H9 (cell line): Measurements from ENCODE around the gene SOCS6. TPM values are rescaled to one million over a fixed set of nuclear protein-coding genes. Genes with fewer than 3 reads are reported as not detected.

Experiments used
- DNase-seq: peaks from one replicate; pipeline ENCODE4 v3.0.0-alpha.2; 2017
- H2AFZ ChIP-seq: one replicate; pipeline ENCODE4 v1.6.1; 2013; ENCODE audit warnings: mild to moderate bottlenecking, low read length, control low read depth, moderate library complexity
- H2AK5ac ChIP-seq: 2 replicates; pipeline ENCODE4 v1.6.1; 2013; ENCODE audit warnings: low read length, control low read depth, mixed read lengths; ENCODE audit not compliant: insufficient read length
- H2BK120ac ChIP-seq: one replicate; pipeline ENCODE4 v1.6.1; 2013; ENCODE audit warnings: low read depth, mild to moderate bottlenecking, low read length, control low read depth, inconsistent platforms; ENCODE audit not compliant: poor library complexity, severe bottlenecking
- H2BK12ac ChIP-seq: 2 replicates; pipeline ENCODE4 v1.6.1; 2013; ENCODE audit warnings: low read length, control low read depth, mixed read lengths, low read depth; ENCODE audit not compliant: insufficient read length
- H2BK15ac ChIP-seq: 2 replicates; pipeline ENCODE4 v1.6.1; 2013; ENCODE audit warnings: low read depth, low read length, control low read depth
- H2BK20ac ChIP-seq: one replicate; pipeline ENCODE4 v1.6.1; 2013; ENCODE audit warnings: low read depth, mild to moderate bottlenecking, low read length, control low read depth, inconsistent platforms; ENCODE audit not compliant: poor library complexity, severe bottlenecking
- H2BK5ac ChIP-seq: 2 replicates; pipeline ENCODE4 v1.6.1; 2013; ENCODE audit warnings: low read length, control low read depth, mixed read lengths; ENCODE audit not compliant: insufficient read length
- H3K14ac ChIP-seq: 2 replicates; pipeline ENCODE4 v1.6.1; 2013; ENCODE audit warnings: low read length, control low read depth; ENCODE audit not compliant: insufficient read depth
- H3K18ac ChIP-seq: 2 replicates; pipeline ENCODE4 v1.6.1; 2013; ENCODE audit warnings: low read depth, mild to moderate bottlenecking, mixed read lengths, low read length, control low read depth; ENCODE audit not compliant: insufficient read length
- H3K23ac ChIP-seq: 2 replicates; pipeline ENCODE4 v1.6.1; 2013; ENCODE audit warnings: low read length, control low read depth, mixed read lengths, low read depth; ENCODE audit not compliant: insufficient read length
- H3K23me2 ChIP-seq: 2 replicates; pipeline ENCODE4 v1.6.1; 2013; ENCODE audit warnings: low read depth, mild to moderate bottlenecking, mixed read lengths, low read length, control low read depth; ENCODE audit not compliant: insufficient read length, poor library complexity, severe bottlenecking
- H3K27ac ChIP-seq: 2 replicates; pipeline ENCODE4 v1.5.1; 2013; ENCODE audit warnings: low read length, control low read depth, mixed read lengths, low read depth; ENCODE audit not compliant: insufficient read length
- H3K27me3 ChIP-seq: 2 replicates; pipeline ENCODE4 v1.6.1; 2013; ENCODE audit warnings: low read length, control low read depth, inconsistent platforms; ENCODE audit not compliant: insufficient read depth
- H3K4ac ChIP-seq: 2 replicates; pipeline ENCODE4 v1.6.1; 2013; ENCODE audit warnings: low read depth, mild to moderate bottlenecking, control low read depth, inconsistent platforms, low read length, moderate library complexity
- H3K4me1 ChIP-seq: 2 replicates; pipeline ENCODE4 v1.6.1; 2013; ENCODE audit warnings: low read length, control low read depth, inconsistent platforms; ENCODE audit not compliant: insufficient read depth
- H3K4me2 ChIP-seq: 2 replicates; pipeline ENCODE4 v1.6.1; 2013; ENCODE audit warnings: low read length, control low read depth, mixed read lengths; ENCODE audit not compliant: insufficient read length, insufficient read depth
- H3K56ac ChIP-seq: 2 replicates; pipeline ENCODE4 v1.6.1; 2013; ENCODE audit warnings: low read depth, mild to moderate bottlenecking, mixed read lengths, low read length, control low read depth; ENCODE audit not compliant: insufficient read length
- H3K79me1 ChIP-seq: 2 replicates; pipeline ENCODE4 v1.6.1; 2013; ENCODE audit warnings: low read depth, mild to moderate bottlenecking, moderate library complexity, low read length, control low read depth, inconsistent platforms; ENCODE audit not compliant: insufficient read depth, poor library complexity, severe bottlenecking
- H3K79me2 ChIP-seq: 2 replicates; pipeline ENCODE4 v1.6.1; 2013; ENCODE audit warnings: low read length, control low read depth, inconsistent platforms; ENCODE audit not compliant: insufficient read depth
- H3K9ac ChIP-seq: 2 replicates; pipeline ENCODE4 v1.6.1; 2013; ENCODE audit warnings: low read length, control low read depth, mixed read lengths; ENCODE audit not compliant: insufficient read length; ENCODE audit errors: extremely low read depth
- H3K9me3 ChIP-seq: one replicate; pipeline ENCODE4 v1.6.1; 2013; ENCODE audit warnings: low read depth, low read length, inconsistent platforms; ENCODE audit not compliant: control insufficient read depth
- H3T11ph ChIP-seq: one replicate; pipeline ENCODE4 v1.6.1; 2013; ENCODE audit warnings: mild to moderate bottlenecking, low read length, control low read depth, inconsistent platforms
- H4K20me1 ChIP-seq: one replicate; pipeline ENCODE4 v1.6.1; 2013; ENCODE audit not compliant: control insufficient read depth, insufficient read length, insufficient read depth
- H4K5ac ChIP-seq: 2 replicates; pipeline ENCODE4 v1.6.1; 2013; ENCODE audit warnings: low read depth, mild to moderate bottlenecking, mixed read lengths, low read length, control low read depth; ENCODE audit not compliant: insufficient read length
- H4K8ac ChIP-seq: replicated peaks from 2 replicates; pipeline ENCODE4 v1.6.1; 2013; ENCODE audit warnings: low read length, control low read depth, mixed read lengths, low read depth; ENCODE audit not compliant: insufficient read length
- H4K91ac ChIP-seq: 2 replicates; pipeline ENCODE4 v1.6.1; 2013; ENCODE audit warnings: low read depth, mild to moderate bottlenecking, moderate library complexity, mixed read lengths, low read length, control low read depth; ENCODE audit not compliant: insufficient read length
- H3K27ac Mint-ChIP-seq, 3 experiments: 2 replicates in 2 of 3; 3 replicates in 1 of 3; pipeline ENCODE4 v1.8.0; 2020 to 2021; ENCODE audit warnings: mixed read lengths in 3 of 3, mild to moderate bottlenecking in 1 of 3, moderate library complexity in 1 of 3
- H3K27me3 Mint-ChIP-seq: 2 replicates; pipeline ENCODE4 v1.8.0; 2021; ENCODE audit warnings: low read depth, mild to moderate bottlenecking, moderate library complexity, mixed read lengths
- H3K36me3 Mint-ChIP-seq, 3 experiments: 2 replicates in 2 of 3; 3 replicates in 1 of 3; pipeline ENCODE4 v1.8.0; 2020 to 2021; ENCODE audit warnings: low read depth in 3 of 3, mixed read lengths in 3 of 3; ENCODE audit not compliant: insufficient read depth in 1 of 3
- H3K4me1 Mint-ChIP-seq, 2 experiments: 2 replicates each; pipeline ENCODE4 v1.8.0; 2020; ENCODE audit warnings: mixed read lengths in 2 of 2
- H3K4me3 Mint-ChIP-seq, 2 experiments: 2 replicates in 1 of 2; 3 replicates in 1 of 2; pipeline ENCODE4 v1.8.0; 2020 to 2021; ENCODE audit warnings: mild to moderate bottlenecking in 2 of 2, mixed read lengths in 2 of 2, moderate library complexity in 1 of 2
- H3K9me3 Mint-ChIP-seq, 2 experiments: 2 replicates in 1 of 2; 3 replicates in 1 of 2; pipeline ENCODE4 v1.8.0; 2020; ENCODE audit warnings: mild to moderate bottlenecking in 2 of 2, mixed read lengths in 2 of 2, moderate library complexity in 1 of 2
- WGBS: extraction: QIAGEN DNeasy Blood & Tissue Kit; methylation state at CpG from one replicate; pipeline ENCODE4 v1.1.7; 2013; ENCODE audit warnings: missing lambda C conversion rate, low lambda C conversion rate, mixed read lengths; ENCODE audit not compliant: insufficient read length; ENCODE audit errors: extremely low coverage; 5-methylcytosine and 5-hydroxymethylcytosine counted together
- total RNA-seq: library from RNA; stranded (reverse); gene quantifications from 2 replicates; pipeline ENCODE4 v1.2.1, GENCODE V29; 2021
- TF ChIP-seq, protein P1 (sequence below): fragments of 200-600 bp; sonication (generic); conservative IDR thresholded peaks from 3 replicates; pipeline ENCODE4 v1.8.0; 2021; ENCODE audit warnings: antibody characterized with exemption, mild to moderate bottlenecking

SOCS6 gene
- total RNA-seq, 1 experiment from 2014 or later, result 24.5 TPM

DNA sequence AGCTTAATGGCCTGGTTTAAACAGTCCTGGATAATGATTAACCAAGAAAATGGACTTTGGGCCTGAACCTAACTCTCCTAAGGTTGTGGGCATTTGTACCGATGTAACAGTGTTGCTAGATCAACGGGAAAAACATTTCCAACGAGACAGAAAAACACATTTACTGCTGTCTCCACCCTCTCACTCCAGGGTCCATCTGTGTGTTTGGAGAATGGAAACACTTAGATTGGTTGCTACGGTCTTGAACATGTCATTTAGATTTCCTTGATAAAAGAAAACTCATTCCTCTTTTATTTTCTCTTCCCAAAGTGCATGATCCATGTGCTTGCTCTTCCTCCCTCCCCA lies 88.0 kb downstream of the SOCS6 start:
- whole genome bisulfite sequencing, result no CpG with 5 or more reads among the region's 4 CpGs
- no peak overlapping the region for H3K56ac ChIP-seq
- Mint-ChIP-seq H3K27ac (no peak overlapping the region), H3K4me3 (no peak overlapping the region), H3K9me3 (no peaks in the 10 kb centered on the region), H3K36me3 (no peaks in the 10 kb centered on the region), H3K27me3 (no peaks in the 10 kb centered on the region), H3K4me1 (peaks cover 5 to 8% of the 10 kb centered on the region in 2 experiments)
- no peak overlapping the region for H2BK20ac ChIP-seq
- no peak overlapping the region for H2BK12ac ChIP-seq
- H3K9ac ChIP-seq, result no peak overlapping the region
- H3K4me2 ChIP-seq, result no peak overlapping the region
- no peak overlapping the region for H2BK120ac ChIP-seq
- H3K18ac ChIP-seq, result no peak overlapping the region
- H4K91ac ChIP-seq, result no peak overlapping the region
- H2BK15ac ChIP-seq, result no peak overlapping the region
- H4K20me1 ChIP-seq, result no peaks in the 10 kb centered on the region
- H2BK5ac ChIP-seq, result no peak overlapping the region
- H3K9me3 ChIP-seq, result no peaks in the 10 kb centered on the region
- no peak overlapping the region for H2AFZ ChIP-seq
- H4K8ac ChIP-seq, result no peak overlapping the region
- no peak overlapping the region for H3K14ac ChIP-seq
- no peak overlapping the region for H2AK5ac ChIP-seq
- no peak overlapping the region for H3K23ac ChIP-seq
- no peaks in the 10 kb centered on the region for H3K79me1 ChIP-seq
- no peak overlapping the region for H3K27ac ChIP-seq
- H3K23me2 ChIP-seq, result no peaks in the 10 kb centered on the region
- DNase-seq, result no peak
- H3K79me2 ChIP-seq, result no peaks in the 10 kb centered on the region
- H4K5ac ChIP-seq, result no peak overlapping the region
- no peaks in the 10 kb centered on the region; the same call in 1 of the 2 replicates for H3K4me1 ChIP-seq
- TF ChIP-seq, protein P1, sequence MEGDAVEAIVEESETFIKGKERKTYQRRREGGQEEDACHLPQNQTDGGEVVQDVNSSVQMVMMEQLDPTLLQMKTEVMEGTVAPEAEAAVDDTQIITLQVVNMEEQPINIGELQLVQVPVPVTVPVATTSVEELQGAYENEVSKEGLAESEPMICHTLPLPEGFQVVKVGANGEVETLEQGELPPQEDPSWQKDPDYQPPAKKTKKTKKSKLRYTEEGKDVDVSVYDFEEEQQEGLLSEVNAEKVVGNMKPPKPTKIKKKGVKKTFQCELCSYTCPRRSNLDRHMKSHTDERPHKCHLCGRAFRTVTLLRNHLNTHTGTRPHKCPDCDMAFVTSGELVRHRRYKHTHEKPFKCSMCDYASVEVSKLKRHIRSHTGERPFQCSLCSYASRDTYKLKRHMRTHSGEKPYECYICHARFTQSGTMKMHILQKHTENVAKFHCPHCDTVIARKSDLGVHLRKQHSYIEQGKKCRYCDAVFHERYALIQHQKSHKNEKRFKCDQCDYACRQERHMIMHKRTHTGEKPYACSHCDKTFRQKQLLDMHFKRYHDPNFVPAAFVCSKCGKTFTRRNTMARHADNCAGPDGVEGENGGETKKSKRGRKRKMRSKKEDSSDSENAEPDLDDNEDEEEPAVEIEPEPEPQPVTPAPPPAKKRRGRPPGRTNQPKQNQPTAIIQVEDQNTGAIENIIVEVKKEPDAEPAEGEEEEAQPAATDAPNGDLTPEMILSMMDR, result no peak
- H3K27me3 ChIP-seq, result no peaks in the 10 kb centered on the region
- H3K4ac ChIP-seq, result no peak overlapping the region
- no peak overlapping the region for H3T11ph ChIP-seq
